GM23338 (cell line): ENCODE measurements around the gene PTPDC1.

Experiments
- POLR2AphosphoS5 ChIP-seq: IDR thresholded peaks from 2 replicates; pipeline ENCODE4 v1.6.1; 2016; ENCODE audit warnings: antibody characterized with exemption, low read depth
- REST ChIP-seq: IDR thresholded peaks from one replicate; pipeline ENCODE4 v1.6.1; 2018; ENCODE audit warnings: antibody characterized with exemption; ENCODE audit not compliant: unreplicated experiment

- TF ChIP-seq POLR2AphosphoS5: no peak
- no peak for TF ChIP-seq REST
Measured at GRCh38 chr9:94142353-94142752, 58.1 kb downstream of the PTPDC1 start.
